Measurements from ENCODE around the gene LYST. TPM values are rescaled to one million over a fixed set of nuclear protein-coding genes. Genes with fewer than 3 reads are reported as not detected.

LYST gene
- total RNA-seq, 1 experiment from 2014 or later, result 1.7 TPM

- no peaks in the 10 kb centered on the region for H3K36me3 ChIP-seq (ENCODE audit: insufficient read depth, low read length, poor library complexity, severe bottlenecking)
- H3K27me3 ChIP-seq (replicated peaks; ENCODE audit: insufficient read depth, low read depth, low read length, poor library complexity), result no peaks in the 10 kb centered on the region
- BruUV-seq (replicated peaks), result no TSS peak
- DNase-seq (ENCODE audit: low spot score), result no peak
- peaks cover 9% of the 10 kb centered on the region for H3K9me3 ChIP-seq (ENCODE audit: low read depth, low read length, poor library complexity, severe bottlenecking)
- ChIA-PET CTCF (no interaction called here), POLR2A (ENCODE audit: low non-redundant PET) (no interaction called here)
- no peak overlapping the region for H3K4me3 ChIP-seq (ENCODE audit: low read depth, low read length, poor library complexity, severe bottlenecking)
- intact Hi-C loops (cut with micrococcal nuclease; ENCODE audit: unreplicated experiment), result no loop called here
- H3K27ac ChIP-seq (ENCODE audit: low read depth, low read length, poor library complexity, severe bottlenecking), result no peak overlapping the region
- H3K4me1 ChIP-seq (ENCODE audit: insufficient read depth, low read length, poor library complexity, severe bottlenecking), result no peaks in the 10 kb centered on the region
- no peak for TF ChIP-seq EZH2 (IDR thresholded peaks at IDR 0.05; ENCODE audit: borderline replicate concordance, low read depth, low read length, poor library complexity, severe bottlenecking)
- TF ChIP-seq CTCF (conservative IDR thresholded peaks at IDR 0.05; ENCODE audit: low read depth, low read length), result no peak
Observed at GRCh38 chr1:235671992-235672391, 194.7 kb downstream of the LYST start.

GRCh38 chr1:235670157-235670776 lies 196.4 kb downstream of the LYST start:
- intact Hi-C loops (cut with micrococcal nuclease; ENCODE audit: unreplicated experiment), result no loop called here
- Histone ChIP-seq H3K36me3 (ENCODE audit: insufficient read depth, low read length, poor library complexity, severe bottlenecking) (no peaks in the 10 kb centered on the region), H3K9me3 (ENCODE audit: low read depth, low read length, poor library complexity, severe bottlenecking) (peaks cover 9% of the 10 kb centered on the region), H3K4me1 (ENCODE audit: insufficient read depth, low read length, poor library complexity, severe bottlenecking) (no peaks in the 10 kb centered on the region), H3K27me3 (replicated peaks; ENCODE audit: insufficient read depth, low read depth, low read length, poor library complexity) (no peaks in the 10 kb centered on the region), H3K27ac (ENCODE audit: low read depth, low read length, poor library complexity, severe bottlenecking) (no peak overlapping the region), H3K4me3 (ENCODE audit: low read depth, low read length, poor library complexity, severe bottlenecking) (no peak overlapping the region)
- POLR2A ChIA-PET (ENCODE audit: low non-redundant PET), result no interaction called here
- BruUV-seq (replicated peaks), result no TSS peak
- CTCF ChIA-PET, result no interaction called here
- no peak for TF ChIP-seq EZH2 (IDR thresholded peaks at IDR 0.05; ENCODE audit: borderline replicate concordance, low read depth, low read length, poor library complexity, severe bottlenecking)
- TF ChIP-seq CTCF (conservative IDR thresholded peaks at IDR 0.05; ENCODE audit: low read depth, low read length), result no peak
- no peak for DNase-seq (ENCODE audit: low spot score)

GRCh38 chr1:235669277-235669676 lies 197.4 kb downstream of the LYST start:
- H3K9me3 ChIP-seq (ENCODE audit: low read depth, low read length, poor library complexity, severe bottlenecking), result peaks cover 9% of the 10 kb centered on the region
- ChIA-PET CTCF (no interaction called here), POLR2A (ENCODE audit: low non-redundant PET) (no interaction called here)
- no peak overlapping the region for H3K27ac ChIP-seq (ENCODE audit: low read depth, low read length, poor library complexity, severe bottlenecking)
- no TSS peak for BruUV-seq (replicated peaks)
- H3K4me3 ChIP-seq (ENCODE audit: low read depth, low read length, poor library complexity, severe bottlenecking), result no peak overlapping the region
- H3K27me3 ChIP-seq (replicated peaks; ENCODE audit: insufficient read depth, low read depth, low read length, poor library complexity), result no peaks in the 10 kb centered on the region
- H3K36me3 ChIP-seq (ENCODE audit: insufficient read depth, low read length, poor library complexity, severe bottlenecking), result no peaks in the 10 kb centered on the region
- no peaks in the 10 kb centered on the region for H3K4me1 ChIP-seq (ENCODE audit: insufficient read depth, low read length, poor library complexity, severe bottlenecking)
- intact Hi-C loops (cut with micrococcal nuclease; ENCODE audit: unreplicated experiment), result no loop called here
- DNase-seq (ENCODE audit: low spot score), result no peak
- no peak for TF ChIP-seq CTCF (conservative IDR thresholded peaks at IDR 0.05; ENCODE audit: low read depth, low read length)
- no peak for TF ChIP-seq EZH2 (IDR thresholded peaks at IDR 0.05; ENCODE audit: borderline replicate concordance, low read depth, low read length, poor library complexity, severe bottlenecking)
